ENCODE measurements around the gene IFITM5. TPM values are rescaled to one million over a fixed set of nuclear protein-coding genes. Genes with fewer than 3 reads are reported as not detected.

Gene IFITM5
- total RNA-seq, 4 donors from 2014 or later, result not detected

GRCh38 chr11:304915-305843 is 5.9 kb upstream of the IFITM5 start:
- TF ChIP-seq CTCF (IDR thresholded peaks at IDR 0.05; ENCODE audit: low read depth), result no peak

GRCh38 chr11:304061-304506 is 4.8 kb upstream of the IFITM5 start:
- TF ChIP-seq CTCF (IDR thresholded peaks at IDR 0.05; ENCODE audit: low read depth), result no peak

GRCh38 chr11:303363-303762 is 4.0 kb upstream of the IFITM5 start:
- no peak for TF ChIP-seq CTCF (IDR thresholded peaks at IDR 0.05; ENCODE audit: low read depth)

GRCh38 chr11:299951-300735 is 817 bp upstream of the IFITM5 start:
- TF ChIP-seq CTCF (IDR thresholded peaks at IDR 0.05; ENCODE audit: low read depth), result no peak

GRCh38 chr11:298406-299065 is 790 bp downstream of the IFITM5 start:
- no peak for TF ChIP-seq CTCF (IDR thresholded peaks at IDR 0.05; ENCODE audit: low read depth)

- no peak for TF ChIP-seq CTCF (IDR thresholded peaks at IDR 0.05; ENCODE audit: low read depth)
Measured at GRCh38 chr11:297586-298405, 1.5 kb downstream of the IFITM5 start.
